GM12878 (cell line): ENCODE results near the gene PKD2. TPM values are rescaled to one million over a fixed set of nuclear protein-coding genes. Genes with fewer than 3 reads are reported as not detected.

ENCODE experiments used
- ATAC-seq: fragments of 200-7000 bp; cut with Tn5 transposase; 3 replicates; pipeline ENCODE4 v1.9.1; 2020; ENCODE audit warnings: mild to moderate bottlenecking, moderate library complexity
- BruUV-seq: library from RNA; stranded (reverse); fragments of 400-500 nt; replicated peaks from 2 replicates; lab custom pipeline; 2021; lab: Mats Ljungman, UMichigan
- CTCF ChIA-PET: fragments of 300-600 bp; sonication (Branson Sonifier 250); formaldehyde crosslinking; extraction: SDS; loops from one replicate; lab custom pipeline; 2021; ENCODE audit warnings: inconsistent platforms; lab: Yijun Ruan, JAX
- POLR2A ChIA-PET: fragments of 350-600 bp; formaldehyde crosslinking; extraction: SDS; loops from one replicate; lab custom pipeline; 2021; ENCODE audit warnings: inconsistent platforms; lab: Charles Lee
- RAD21 ChIA-PET: fragments of 300-600 bp; sonication (Branson Sonifier 250); formaldehyde crosslinking; loops from one replicate; lab custom pipeline; 2023; ENCODE audit warnings: antibody characterized with exemption; ENCODE audit not compliant: unreplicated experiment; lab: Charles Lee
- SMC1A ChIA-PET: fragments of 300-600 bp; sonication (Branson Sonifier 250); formaldehyde crosslinking; loops from one replicate; lab custom pipeline; 2023; ENCODE audit not compliant: unreplicated experiment, uncharacterized antibody; lab: Charles Lee
- DNase-seq: peaks from one replicate; pipeline ENCODE4 v3.0.0-alpha.2; 2011; ENCODE audit warnings: low read depth, low spot score
- FAIRE-seq: peaks from 3 replicates; lab custom pipeline; 2011; peaks lifted over from hg19 to GRCh38; lab: Jason Lieb, UNC
- H2AFZ ChIP-seq: 2 replicates; pipeline ENCODE4 v1.6.0; 2011; ENCODE audit warnings: low read depth, low read length, control low read depth; ENCODE audit not compliant: control insufficient read depth
- H3K27ac ChIP-seq: 2 replicates; pipeline ENCODE4 v1.5.1; 2011; ENCODE audit warnings: control low read depth; ENCODE audit not compliant: control insufficient read depth, insufficient read depth
- H3K27me3 ChIP-seq, 2 experiments: replicated peaks in 1 of 2; 2 replicates each; pipeline versions ENCODE4 v1.6.0 to v1.6.1; 2011; ENCODE audit warnings: low read length in 1 of 2; ENCODE audit not compliant: control insufficient read depth in 2 of 2, insufficient read depth in 2 of 2
- H3K36me3 ChIP-seq, 2 experiments: 2 replicates each; pipeline ENCODE4 v1.5.1; 2011; ENCODE audit warnings: low read length in 1 of 2; ENCODE audit not compliant: control insufficient read depth in 2 of 2, insufficient read depth in 2 of 2
- H3K4me1 ChIP-seq: 2 replicates; pipeline ENCODE4 v1.6.1; 2011; ENCODE audit warnings: mild to moderate bottlenecking, low read length, moderate library complexity, mixed read lengths; ENCODE audit not compliant: control insufficient read depth, insufficient read depth
- H3K4me2 ChIP-seq: 2 replicates; pipeline ENCODE4 v1.6.0; 2011; ENCODE audit warnings: control low read depth; ENCODE audit not compliant: control insufficient read depth, insufficient read depth
- H3K4me3 ChIP-seq: fragments of 200-600 bp; sonication (generic); 2 replicates; pipeline ENCODE4 v1.5.1; 2016
- H3K79me2 ChIP-seq: 2 replicates; pipeline ENCODE4 v1.6.0; 2011; ENCODE audit warnings: low read length; ENCODE audit not compliant: control insufficient read depth, insufficient read depth
- H3K9ac ChIP-seq: 2 replicates; pipeline ENCODE4 v1.8.0; 2011; ENCODE audit warnings: low read length, control low read depth, mixed read lengths; ENCODE audit not compliant: control insufficient read depth, insufficient read depth
- H3K9me3 ChIP-seq: replicated peaks from 3 replicates; pipeline ENCODE4 v1.5.1; 2011; ENCODE audit warnings: mild to moderate bottlenecking, low read length; ENCODE audit not compliant: control insufficient read depth, insufficient read depth
- H4K20me1 ChIP-seq: 2 replicates; pipeline ENCODE4 v1.6.0; 2011; ENCODE audit not compliant: control insufficient read depth, insufficient read depth
- ATF7 ChIP-seq: fragments of 450-650 bp; IDR thresholded peaks from 2 replicates; pipeline ENCODE4 v1.6.1; 2016; ENCODE audit warnings: low read depth, mild to moderate bottlenecking
- BCL3 ChIP-seq: IDR thresholded peaks from 2 replicates; pipeline ENCODE4 v1.6.1; 2011; ENCODE audit warnings: borderline replicate concordance, low read depth, mild to moderate bottlenecking, moderate library complexity, low read length; ENCODE audit not compliant: insufficient read depth, poor library complexity, severe bottlenecking
- SMARCA5 ChIP-seq: fragments of 450-650 bp; IDR thresholded peaks from 2 replicates; pipeline ENCODE4 v1.6.1; 2017; ENCODE audit warnings: mild to moderate bottlenecking
- ZBTB11 ChIP-seq: fragments of 450-650 bp; formaldehyde crosslinking; IDR thresholded peaks from 2 replicates; pipeline ENCODE4 v1.5.0; 2022; ENCODE audit warnings: mild to moderate bottlenecking, missing genetic modification characterization
- ZBTB4 ChIP-seq: fragments of 450-650 bp; formaldehyde crosslinking; IDR thresholded peaks from 2 replicates; pipeline ENCODE4 v1.4.0; 2022; ENCODE audit warnings: mild to moderate bottlenecking, moderate library complexity
- ZZZ3 ChIP-seq: IDR thresholded peaks from 2 replicates; pipeline ENCODE4 v1.6.1; 2011; ENCODE audit warnings: low read depth; ENCODE audit not compliant: control insufficient read depth, insufficient read length
- WGBS: methylation state at CpG from one replicate; pipeline ENCODE4 v1.1.6; 2016; ENCODE audit warnings: low lambda C conversion rate; ENCODE audit not compliant: insufficient replicate concordance, insufficient coverage; ENCODE audit errors: missing lambda C conversion rate; 5-methylcytosine and 5-hydroxymethylcytosine counted together
- in situ Hi-C: fragments of 300-500 bp; cut with MboI; formaldehyde crosslinking; loops from 9 replicates; pipeline ENCODE4 v1.14.3; 2018; ENCODE audit warnings: mixed read lengths
- intact Hi-C: fragments of 100-400 bp; cut with micrococcal nuclease; formaldehyde crosslinking; loops from one replicate; pipeline ENCODE4 v1.14.2; 2022; ENCODE audit not compliant: unreplicated experiment
- polyA plus RNA-seq, 11 experiments: library from polyadenylated mRNA; depleted of rRNA in 4 of 11; unstranded in 6 of 11; stranded (reverse) in 5 of 11; fragments of >200 nt; fragmentation: Nextera tagmentation in 4 of 11; fragmentation: Illumina TruSeq in 1 of 11; extraction: Ambion mirVana in 4 of 11; extraction: Trizol in 1 of 11; gene quantifications; 1 replicate in 1 of 11; 2 replicates in 10 of 11; pipeline versions ENCODE4 v1.2.1 to v1.2.3, GENCODE V29; 2011 to 2016; ENCODE audit warnings: inconsistent platforms in 2 of 11, missing spikeins in 2 of 11, low read depth in 1 of 11
- total RNA-seq, 4 experiments: library from RNA; depleted of rRNA in 3 of 4; stranded (reverse); fragments of >200 nt in 3 of 4; fragmentation: Illumina TruSeq in 1 of 4; extraction: Trizol in 1 of 4; gene quantifications; 2 replicates each; pipeline versions ENCODE4 v1.2.1 to v1.2.3, GENCODE V29; 2013 to 2021

Gene PKD2
- total and polyA plus RNA-seq, 10 of the 15 experiments (the other 5 are each of a cell fraction or from before 2014, with no cell fraction given) = 2.0 to 13.8 (median 8.4) TPM

GRCh38 chr4:87983996-87984395 is 23.4 kb upstream of the PKD2 start:
- no peak for DNase-seq
- Histone ChIP-seq H3K27me3 (no peaks in the 10 kb centered on the region; a peak in 1 of 4 replicates), H3K9me3 (no peaks in the 10 kb centered on the region), H4K20me1 (no peaks in the 10 kb centered on the region), H3K27ac (no peak overlapping the region), H3K4me1 (no peaks in the 10 kb centered on the region), H3K9ac (no peak overlapping the region), H2AFZ (no peak overlapping the region), H3K79me2 (no peaks in the 10 kb centered on the region), H3K4me2 (no peak overlapping the region), H3K4me3 (no peak overlapping the region), H3K36me3 (no peaks in the 10 kb centered on the region)
- TF ChIP-seq ATF7 = no peak
- no peak for TF ChIP-seq ZZZ3
- no peak for TF ChIP-seq BCL3
- TF ChIP-seq ZBTB4 (CRISPR knock-in tag) = no peak
- no peak for TF ChIP-seq SMARCA5
- TF ChIP-seq ZBTB11 (CRISPR knock-in tag) = no peak
- BruUV-seq = no TSS peak
- CTCF ChIA-PET = interaction anchor here (1.0 kb wide), 1 partner anchor 10 kb away, joined by 5 read pairs; no protein-coding TSS in a partner anchor
- no peak for FAIRE-seq
- POLR2A ChIA-PET = no interaction called here
- RAD21 ChIA-PET = no interaction called here
- intact Hi-C loops = no loop called here
- WGBS = 12% methylated on average over 2 of the region's 2 CpGs
- no peak for ATAC-seq
- SMC1A ChIA-PET = interaction anchor here (1.0 kb wide), 1 partner anchor 9 kb away, joined by 3 read pairs; the partner anchor contains the start of gene SPP1
- in situ Hi-C loops = no loop called here
